Renal cortical epithelial cell (primary cell): Measurements from ENCODE around the gene CFAP97. TPM values are rescaled to one million over a fixed set of nuclear protein-coding genes. Genes with fewer than 3 reads are reported as not detected.
"Not testable (repeated sequence)": the region's sequence is repeated elsewhere in the genome, so short reads cannot be mapped to it uniquely, and the experiment has no call there.

Experiments used
- DNase-seq: peaks from one replicate; pipeline ENCODE4 v3.0.0-alpha.2; 2011; ENCODE audit warnings: low read depth
- total RNA-seq: library from RNA; depleted of rRNA; stranded (reverse); fragments of >200 nt; gene quantifications from 2 replicates; pipeline ENCODE4 v1.2.3, GENCODE V29; 2014

CFAP97 gene
- total RNA-seq, 1 donor from 2014 or later, result 38.9 TPM

DNA sequence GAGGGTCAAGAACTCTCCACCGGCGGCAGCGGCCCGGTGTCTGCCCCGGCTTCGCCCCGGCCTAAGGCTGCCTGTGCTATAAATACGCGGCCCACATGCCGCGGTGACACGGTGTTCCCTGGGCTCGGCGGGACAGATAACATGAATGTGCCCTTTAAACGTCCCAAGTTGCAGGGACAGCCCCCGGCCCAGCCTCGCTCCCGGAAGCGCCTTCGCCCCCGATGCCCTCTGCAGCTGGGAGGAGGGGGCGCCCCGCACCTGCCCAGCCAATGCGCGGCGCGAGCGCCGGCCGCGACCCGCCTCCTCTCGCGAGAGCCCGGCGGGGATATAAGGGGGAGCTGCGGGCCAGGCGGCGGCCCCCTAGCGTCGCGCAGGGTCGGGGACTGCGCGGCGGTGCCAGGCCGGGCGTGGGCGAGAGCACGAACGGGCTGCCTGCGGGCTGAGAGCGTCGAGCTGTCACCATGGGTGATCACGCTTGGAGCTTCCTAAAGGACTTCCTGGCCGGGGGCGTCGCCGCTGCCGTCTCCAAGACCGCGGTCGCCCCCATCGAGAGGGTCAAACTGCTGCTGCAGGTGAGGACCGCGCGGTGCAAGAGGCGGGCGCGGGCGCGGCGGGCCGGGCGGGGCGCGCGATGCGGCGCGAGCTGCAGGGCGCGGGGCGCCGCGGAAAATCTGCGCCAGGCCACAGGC lies 60.7 kb downstream of the CFAP97 start, which contains the start of gene SLC25A4:
Gene SLC25A4 (plus strand): TSS at position 355 of the 689 bp plus-strand sequence. CDS start 107 bp downstream, at position 462.
- DNase-seq, result peak; percentile 40

DNA sequence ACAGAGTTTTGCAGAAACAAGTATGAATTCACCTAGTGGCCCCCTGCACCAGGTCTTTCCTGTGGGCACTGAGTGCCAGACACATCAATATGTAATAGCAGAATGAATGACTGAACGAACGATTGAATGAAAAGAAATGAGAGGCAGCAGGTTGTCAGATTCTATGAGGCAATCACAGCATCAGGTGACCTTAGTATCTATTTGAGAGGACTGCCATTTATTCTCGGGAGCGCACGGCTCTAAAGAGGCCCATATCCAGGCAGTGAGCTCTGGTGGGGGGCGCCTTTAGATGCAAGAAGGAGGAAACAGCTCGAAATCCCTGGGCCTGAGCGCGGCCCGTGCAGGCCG lies 61.3 kb downstream of the CFAP97 start:
- DNase-seq, result peak; percentile 11

DNA sequence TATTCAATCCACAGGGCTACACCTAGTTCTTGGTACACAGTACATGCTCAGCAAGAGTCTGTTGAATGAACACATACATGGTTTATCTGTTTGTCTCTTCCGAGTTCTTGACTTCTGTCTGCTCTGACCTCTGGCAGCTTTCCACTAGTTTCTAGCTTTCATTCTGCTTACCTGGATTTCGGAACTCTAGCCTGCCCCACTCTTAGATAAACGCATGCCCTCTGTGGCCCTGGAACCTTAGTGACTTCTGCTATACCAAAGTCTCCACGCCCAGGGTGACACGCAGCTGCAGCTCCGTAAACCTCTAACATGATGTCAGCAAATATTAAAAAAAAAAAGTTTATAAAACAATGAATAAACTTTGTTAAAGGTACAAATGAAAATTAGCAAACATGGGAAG lies 62.0 kb downstream of the CFAP97 start:
- DNase-seq, result no peak

DNA sequence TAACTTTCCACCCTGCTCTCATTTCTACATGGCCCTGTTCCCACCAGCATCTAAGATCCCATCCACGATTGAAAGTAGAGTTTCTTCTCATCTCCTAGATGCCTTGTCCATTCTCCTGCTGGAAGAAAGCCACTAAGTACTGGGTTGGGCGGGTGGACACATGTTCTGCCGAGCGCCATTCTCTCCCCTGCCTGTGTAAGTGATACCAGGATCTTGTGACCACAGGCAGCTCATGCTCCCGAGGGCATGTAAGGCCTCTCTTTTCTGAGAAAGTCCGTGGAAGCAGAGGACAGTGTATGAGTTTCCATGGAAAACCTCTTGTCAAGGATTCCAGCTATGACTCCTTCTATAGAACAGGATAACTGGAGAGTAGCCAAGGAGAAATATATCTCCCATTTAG lies 64.1 kb downstream of the CFAP97 start:
- no peak for DNase-seq

DNA sequence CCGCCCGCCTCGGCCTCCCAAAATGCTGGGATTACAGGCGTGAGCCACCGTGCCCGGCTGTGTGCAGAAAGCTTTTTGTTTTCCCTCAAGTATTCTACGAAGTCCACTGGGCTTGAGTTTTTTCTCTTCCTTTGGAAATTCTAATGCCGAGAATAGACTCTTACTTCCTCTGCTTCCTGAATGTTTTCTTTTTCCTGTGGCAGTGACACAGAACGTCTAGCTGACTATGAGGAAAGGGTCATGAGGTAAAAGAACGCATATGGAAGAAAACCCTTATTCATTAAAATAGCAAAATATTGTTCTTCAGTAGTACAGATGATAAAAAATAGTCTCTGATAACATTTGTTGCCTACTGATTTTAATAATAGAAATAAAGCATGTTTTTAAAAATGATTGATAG lies 65.6 kb downstream of the CFAP97 start:
- DNase-seq, result no peak

DNA sequence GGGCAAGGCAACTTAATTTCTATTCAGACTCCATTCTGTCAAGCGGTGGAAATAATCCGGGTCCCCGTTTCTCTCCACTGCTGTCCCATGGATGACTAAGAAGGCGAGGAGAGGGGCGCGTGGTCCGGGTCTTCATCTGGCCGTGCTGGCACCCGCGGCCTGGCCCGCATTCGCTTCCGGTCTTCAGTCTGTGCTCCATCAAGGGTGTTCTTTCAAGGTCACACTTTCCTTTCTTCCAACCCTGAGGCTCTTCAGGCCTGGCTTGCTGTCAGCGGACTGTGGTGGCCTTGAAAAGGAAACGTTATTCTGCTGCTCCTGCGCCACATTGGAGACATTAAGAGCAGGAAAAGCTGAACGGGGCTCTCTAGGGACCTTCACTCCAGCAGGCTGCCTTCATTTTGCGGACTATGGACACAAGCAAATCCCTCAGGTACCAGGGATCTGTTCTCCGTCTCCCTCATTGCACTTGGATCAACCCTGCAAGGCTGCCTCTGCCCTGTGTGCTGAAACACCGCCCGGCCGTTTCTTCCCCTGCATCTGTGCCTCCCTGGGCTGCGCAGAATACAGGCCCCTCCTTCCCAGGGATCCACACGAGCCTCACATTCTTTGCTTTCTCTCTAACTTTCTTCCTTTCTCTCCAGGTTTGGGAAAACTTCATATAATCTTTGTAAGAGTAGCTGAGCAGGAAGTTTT lies 66.4 kb downstream of the CFAP97 start:
- no peak for DNase-seq

DNA sequence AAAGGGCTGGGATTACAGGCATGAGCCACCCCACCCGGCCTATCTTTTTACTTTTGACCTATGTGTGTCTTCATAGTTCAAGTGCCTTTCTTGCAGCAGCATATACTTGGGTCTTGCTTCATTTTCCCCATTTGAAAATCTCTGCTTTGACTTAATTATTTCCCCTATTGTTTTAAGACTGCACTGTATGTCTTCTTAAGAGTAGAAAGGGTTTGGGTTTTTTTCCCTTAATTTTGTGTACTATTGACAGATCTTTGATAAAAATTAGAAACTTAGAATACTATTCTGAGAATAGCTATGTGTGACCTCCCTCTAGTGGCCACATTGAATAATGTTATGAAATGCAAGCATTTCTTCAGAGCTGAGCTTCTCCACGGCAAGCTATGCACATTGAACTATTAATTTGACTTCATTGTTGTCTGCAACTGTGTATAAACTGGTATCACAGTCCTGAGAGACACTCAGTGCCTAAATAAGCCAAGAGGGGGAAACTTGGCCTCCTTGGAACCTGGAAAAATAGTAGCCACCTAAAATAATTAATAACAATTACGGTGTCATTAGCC lies 69.4 kb downstream of the CFAP97 start:
- DNase-seq, result peak; percentile 56

DNA sequence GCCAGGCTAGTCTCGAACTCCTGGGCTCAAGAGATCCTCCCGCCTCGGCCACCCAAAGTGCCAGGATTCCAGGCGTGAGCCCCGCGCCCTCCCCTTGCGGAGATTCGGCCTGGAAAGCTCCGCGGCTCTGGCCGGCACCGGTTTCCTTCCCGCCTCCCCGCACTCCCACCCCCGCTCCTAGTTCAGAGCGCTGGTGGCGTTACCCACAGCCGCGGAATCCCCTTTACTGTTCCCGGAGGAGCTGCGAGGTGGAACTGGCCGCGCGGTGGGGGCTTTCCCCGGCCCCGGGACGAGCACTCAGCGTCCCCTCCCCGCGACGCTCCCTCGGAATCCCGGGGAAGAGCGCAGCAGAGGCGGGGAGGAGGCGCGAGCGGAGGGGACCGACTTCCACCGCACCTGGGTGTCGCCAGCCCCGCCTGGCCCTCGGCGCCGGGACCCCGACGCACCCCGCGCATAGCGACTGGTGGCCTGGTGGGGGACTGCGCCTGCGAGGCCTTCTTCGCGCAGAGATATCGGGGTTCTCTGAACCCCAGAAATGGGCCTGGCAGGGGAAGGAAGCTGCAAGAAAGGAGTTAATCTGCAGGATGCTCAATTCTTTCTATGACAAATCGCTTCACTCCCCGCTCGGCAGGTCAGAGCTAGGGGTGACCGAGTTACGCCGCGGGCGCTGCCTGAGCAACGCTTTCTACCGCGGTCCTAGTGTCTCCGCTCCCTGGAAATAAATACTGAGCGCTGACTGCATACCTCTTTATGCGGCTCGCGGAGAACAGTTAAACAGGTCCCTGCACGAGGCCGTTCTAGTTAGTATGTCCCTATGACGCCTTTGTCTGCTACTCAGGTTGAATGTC lies 75.3 kb downstream of the CFAP97 start:
- peak; percentile 16 for DNase-seq

DNA sequence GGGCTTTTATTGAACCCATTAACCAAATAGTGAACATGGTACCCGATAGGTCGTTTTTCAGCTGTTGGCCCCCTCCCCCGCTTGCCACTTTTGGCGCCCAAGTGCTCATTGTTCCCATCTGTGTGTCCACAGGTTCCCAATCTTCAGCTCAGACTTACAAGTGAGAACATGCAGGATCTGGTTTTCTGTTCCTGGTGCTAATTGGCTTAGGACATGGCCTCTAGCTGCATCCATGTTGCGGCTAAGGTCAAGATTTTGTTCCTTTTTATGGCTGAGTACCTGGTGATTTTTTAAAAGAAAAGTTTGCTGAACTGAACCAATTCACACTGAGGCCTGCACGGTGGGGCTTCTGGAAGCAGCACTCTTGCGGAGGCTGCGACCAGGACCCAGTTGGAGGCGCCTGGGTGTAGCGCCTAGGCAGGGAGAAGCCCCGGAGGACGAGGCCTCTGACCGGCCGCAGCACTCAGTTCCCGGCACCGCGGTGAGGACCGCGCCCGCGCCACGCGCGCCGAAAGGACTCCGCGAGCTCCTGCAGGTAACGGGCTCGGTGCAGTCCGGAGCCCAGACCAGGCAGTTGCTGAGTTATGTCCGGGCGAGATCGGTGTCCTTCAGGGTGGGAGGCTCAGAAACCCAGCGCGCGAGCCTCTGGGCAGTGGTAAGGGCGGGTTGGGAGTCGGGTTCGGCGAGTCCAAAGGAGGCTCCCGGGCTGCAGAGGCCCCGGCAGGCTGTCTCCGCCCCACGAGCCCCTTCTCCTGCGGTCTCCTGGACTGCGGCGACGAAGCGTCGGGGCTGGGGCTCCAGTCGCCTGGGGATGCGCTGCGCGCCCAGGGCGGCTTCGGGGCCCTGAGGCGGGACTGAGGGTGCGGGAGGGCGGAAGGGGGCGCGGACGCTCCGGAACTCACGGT lies 76.5 kb downstream of the CFAP97 start:
- DNase-seq, result no peak

DNA sequence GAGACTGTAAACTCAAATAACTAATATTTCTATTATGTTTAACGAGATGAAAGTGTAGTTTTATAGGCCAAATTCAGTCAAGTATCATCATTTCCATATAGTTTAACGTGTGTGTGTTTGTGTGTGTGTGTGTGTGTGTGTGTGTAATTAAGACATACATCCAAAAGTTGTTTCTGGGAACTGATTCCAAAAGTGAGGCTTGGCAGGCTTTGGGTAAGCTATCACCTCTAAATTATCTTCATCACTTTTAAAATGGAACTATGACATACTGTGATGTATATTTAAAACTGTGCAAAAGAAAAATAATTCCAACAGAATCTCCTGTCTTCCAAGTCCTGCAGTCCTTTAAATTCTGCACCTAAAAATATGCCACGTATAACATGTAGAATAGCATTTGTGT lies 79.8 kb downstream of the CFAP97 start:
- DNase-seq, result no peak

DNA sequence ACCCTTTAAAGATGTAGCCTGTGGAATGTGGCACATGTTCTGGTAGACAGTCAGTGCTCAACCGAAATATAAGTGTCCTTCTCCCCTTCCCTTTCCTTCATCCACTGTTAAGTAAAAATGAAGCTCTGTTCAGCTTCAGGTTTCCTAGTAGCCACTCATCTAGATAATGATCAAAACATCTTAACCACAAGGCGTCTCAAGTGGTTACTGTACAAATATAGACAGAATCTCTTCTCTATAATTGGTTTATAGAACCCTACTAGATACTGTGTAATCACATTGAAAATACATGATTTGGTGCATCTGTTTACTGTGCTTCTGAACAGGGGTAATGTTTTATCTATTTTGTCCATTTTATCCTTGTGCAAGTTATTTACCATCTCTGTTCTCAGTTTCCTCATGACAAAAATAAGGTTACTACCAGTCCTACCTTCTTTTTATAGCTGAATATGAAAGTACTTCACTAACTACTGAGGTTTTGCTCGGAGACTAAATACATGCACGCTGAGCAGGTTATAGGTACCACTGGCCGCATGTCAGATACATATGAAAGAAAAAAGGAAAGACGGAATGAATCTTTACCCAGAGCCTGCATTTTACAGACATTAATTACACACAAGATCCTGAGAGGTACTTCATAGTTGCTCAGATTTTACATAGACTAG lies 81.0 kb downstream of the CFAP97 start:
- DNase-seq, result no peak

DNA sequence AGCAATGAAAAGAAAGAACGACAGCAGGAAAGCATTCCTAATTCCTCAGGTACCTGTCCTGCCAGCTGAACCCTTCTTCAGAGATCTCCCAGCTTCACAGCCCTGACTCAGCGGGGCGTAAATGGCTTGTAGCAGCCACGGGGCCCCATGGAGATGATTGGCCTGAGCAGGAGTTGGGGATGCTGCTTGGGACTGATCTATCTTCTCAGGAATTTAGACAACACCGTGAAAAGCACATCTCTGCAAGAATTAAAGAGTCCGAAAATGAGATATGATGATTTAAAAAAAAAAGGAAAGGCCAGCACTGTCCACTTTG lies 83.2 kb downstream of the CFAP97 start:
- no peak for DNase-seq

DNA sequence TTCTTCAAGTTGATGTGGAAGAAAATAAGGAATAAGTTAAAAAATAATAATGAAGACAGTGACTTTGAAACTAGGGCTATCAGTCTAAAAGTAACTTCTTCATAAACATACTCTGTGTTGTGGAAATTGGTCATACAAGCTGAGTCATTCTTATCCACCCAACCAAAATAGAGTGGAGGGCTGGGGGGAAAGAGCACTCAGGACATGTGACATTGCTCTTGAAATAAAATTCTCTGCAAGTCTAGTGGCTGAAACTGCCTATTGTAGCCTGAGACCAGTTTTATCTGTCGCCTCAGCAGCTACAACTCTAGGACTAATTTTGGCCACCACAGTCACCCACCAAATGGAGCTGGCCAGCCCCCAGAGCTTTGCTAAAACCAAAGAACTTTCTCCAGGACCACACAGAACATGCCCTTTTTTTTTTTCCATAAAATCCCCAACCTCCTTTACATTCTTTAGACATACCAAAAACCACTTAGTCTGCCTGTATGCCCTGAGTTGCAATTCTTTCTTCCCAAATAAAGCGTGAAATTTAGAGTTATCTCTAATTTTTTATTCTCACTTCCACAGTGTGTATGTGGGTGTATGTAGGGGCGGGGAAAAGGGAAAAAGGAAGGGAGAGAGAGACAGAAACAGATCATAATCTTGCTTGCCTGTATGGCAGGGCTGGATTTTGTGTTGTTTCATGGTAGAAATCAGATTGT lies 83.7 kb downstream of the CFAP97 start:
- peak; percentile 23 for DNase-seq

DNA sequence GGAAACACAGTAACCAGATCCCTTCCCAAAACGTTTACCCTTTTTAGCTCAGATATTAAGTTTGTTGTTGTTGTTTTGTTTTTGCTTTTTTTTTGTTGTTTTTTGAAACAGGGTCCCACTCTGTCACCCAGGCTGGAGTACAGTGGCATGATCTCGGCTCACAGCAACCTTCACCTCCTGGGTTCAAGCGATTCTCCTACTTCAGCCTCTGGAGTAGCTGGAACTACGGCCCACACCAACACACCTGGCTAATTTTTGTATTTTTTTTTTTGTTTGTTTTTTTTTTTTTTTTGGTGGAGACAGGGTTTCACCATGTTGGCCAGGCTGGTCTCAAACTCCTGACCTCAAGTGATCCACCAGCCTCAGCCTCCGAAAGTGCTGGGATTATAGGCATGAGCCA lies 84.3 kb downstream of the CFAP97 start:
- DNase-seq, result not testable (repeated sequence)

DNA sequence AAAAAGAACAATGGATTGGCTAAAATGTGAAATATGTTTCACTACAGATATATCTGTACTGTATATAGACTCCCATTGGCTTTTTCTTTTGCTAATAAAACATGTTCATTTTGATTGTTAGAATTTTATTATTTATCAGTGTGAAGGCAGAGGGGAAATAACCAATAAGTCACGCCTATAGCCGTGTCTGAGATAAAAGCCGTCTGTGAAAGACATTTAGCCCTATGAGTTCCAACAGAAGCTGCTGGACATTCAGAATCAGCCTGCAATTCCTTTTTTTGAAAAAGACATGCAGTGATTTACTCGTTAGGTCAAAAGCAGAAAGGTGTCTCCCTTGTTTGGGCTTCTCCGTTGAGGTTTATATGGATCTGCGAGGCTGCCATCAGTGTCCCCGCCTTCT lies 84.9 kb downstream of the CFAP97 start:
- no peak for DNase-seq

DNA sequence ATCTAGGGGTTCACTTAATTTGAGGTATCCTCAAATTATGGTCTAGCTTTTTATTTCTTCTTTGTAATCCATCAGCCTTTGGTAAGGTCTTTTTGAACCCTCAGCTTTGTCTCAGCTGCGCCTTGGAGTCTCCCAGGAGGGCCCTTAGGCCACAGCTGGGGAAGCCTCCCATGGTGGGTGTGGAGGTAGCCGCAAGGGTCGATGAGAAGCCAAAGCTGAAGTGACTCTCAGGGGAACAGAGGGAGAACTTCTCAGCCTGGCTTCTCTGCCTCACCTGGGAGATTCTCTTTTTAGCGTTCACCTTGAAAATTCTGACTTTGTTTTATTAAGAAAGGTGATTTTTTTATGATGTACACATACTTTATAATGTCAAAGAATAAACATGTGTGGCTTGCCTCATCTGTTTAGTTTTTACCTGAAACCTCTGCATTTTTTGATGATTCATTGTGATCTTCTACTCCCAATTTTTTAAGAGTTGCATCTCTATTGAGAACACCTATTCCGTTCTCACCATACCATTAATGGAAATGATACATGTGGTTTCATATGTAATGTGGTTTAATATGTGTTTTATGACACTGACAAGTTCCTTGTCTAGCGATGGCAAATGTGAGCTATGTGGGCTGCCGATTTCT lies 86.4 kb downstream of the CFAP97 start:
- DNase-seq, result no peak

DNA sequence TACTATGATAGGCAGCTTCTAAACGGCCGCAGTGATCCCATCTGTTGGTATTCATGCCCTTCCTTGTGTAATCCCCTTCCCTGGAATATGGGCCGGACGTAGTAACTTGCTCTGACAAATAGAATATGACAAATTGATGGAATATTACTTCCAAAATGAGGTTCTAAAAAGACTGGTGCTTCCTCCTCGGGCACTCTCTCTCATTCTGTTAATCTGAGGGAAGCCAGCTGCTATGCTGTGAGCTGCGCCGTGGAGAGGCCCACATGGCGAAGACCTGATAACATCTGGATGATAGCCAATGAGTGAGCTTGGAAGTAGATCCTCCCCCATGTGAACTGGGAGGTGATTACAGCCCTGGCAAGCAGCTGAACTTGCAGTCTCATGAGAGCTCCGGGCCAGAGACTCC lies 88.0 kb downstream of the CFAP97 start:
- DNase-seq, result peak; percentile 89

DNA sequence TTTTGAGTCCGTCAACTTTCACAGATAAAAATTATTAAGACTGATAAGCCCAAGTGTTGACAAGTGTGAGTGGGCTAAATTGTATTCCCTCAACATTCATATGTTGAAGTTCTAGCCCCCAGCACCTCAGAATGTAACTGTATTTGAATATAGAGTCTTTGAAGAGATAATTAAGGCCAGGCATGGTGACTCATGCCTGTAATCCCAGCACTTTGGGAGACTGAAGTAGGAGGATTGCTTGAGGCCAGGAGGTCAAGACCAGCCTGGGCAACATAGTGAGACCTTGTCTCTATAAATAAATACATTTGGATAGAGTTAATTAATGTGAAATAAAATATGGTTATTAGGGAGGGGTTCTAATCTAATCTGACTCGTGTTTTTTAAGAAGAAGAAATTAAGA lies 90.5 kb downstream of the CFAP97 start:
- DNase-seq, result no peak

DNA sequence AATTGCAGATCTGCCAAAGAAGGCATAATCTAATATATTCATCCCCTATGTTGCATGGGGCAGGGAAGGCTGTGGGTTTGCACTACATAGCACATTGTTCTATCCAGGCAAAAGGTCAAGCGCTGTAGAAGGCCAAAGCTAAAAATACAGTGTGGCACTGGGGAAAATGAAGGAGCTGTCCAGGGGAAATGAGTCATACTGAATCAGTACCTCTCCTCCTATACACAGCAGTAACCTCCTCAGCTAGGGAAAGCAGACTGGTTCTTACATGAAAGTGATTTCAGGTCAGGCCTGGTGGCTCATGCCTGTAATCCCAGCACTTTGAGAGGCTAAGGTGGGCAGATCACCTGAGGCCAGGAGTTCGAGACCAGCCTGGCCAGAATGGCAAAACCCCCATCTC lies 91.7 kb downstream of the CFAP97 start:
- DNase-seq, result peak; percentile 99

DNA sequence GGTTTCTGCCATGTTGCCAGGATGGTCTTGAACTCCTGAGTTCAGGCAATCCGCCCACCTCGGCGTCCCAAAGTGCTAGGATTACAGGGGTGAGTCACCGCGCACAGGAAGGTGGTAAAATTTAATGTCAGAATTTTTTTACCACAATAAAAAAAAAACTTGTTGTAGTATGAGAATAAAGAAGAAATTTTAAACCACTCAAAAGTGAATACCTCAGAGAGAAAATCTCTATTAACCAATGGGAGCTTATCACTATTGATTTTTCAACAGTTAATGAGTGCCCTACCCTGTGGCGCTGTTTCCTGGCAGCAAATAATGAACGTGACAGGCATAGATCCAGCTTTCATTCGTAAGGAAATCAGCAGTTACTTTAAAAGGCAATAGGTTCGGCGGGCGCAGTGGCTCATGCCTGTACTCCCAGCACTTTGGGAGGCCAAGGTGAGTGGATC lies 93.4 kb downstream of the CFAP97 start:
- DNase-seq, result peak; percentile 94
